HEK293T (cell line): ENCODE results near the gene MICU2.

Experiments used
- ARNT ChIP-seq: fragments of 450-650 bp; IDR thresholded peaks from 2 replicates; pipeline ENCODE4 v1.6.1; 2017; ENCODE audit warnings: mild to moderate bottlenecking
- BHLHE40 ChIP-seq: fragments of 450-650 bp; IDR thresholded peaks from 2 replicates; pipeline ENCODE4 v1.6.1; 2016; ENCODE audit warnings: mild to moderate bottlenecking, moderate library complexity, borderline replicate concordance
- CTBP1 ChIP-seq: fragments of 450-650 bp; IDR thresholded peaks from 2 replicates; pipeline ENCODE4 v1.6.1; 2016; ENCODE audit warnings: borderline replicate concordance
- ELF4 ChIP-seq: fragments of 450-650 bp; IDR thresholded peaks from 2 replicates; pipeline ENCODE4 v1.6.1; 2017; ENCODE audit warnings: antibody characterized with exemption
- FOXA1 ChIP-seq: fragments of 450-650 bp; IDR thresholded peaks from 2 replicates; pipeline ENCODE4 v1.6.1; 2016; ENCODE audit warnings: mild to moderate bottlenecking
- FOXK2 ChIP-seq: fragments of 450-650 bp; IDR thresholded peaks from 2 replicates; pipeline ENCODE4 v1.6.1; 2016; ENCODE audit warnings: mild to moderate bottlenecking
- FOXM1 ChIP-seq: fragments of 450-650 bp; IDR thresholded peaks from 2 replicates; pipeline ENCODE4 v1.6.1; 2017; ENCODE audit warnings: mild to moderate bottlenecking, borderline replicate concordance
- L3MBTL2 ChIP-seq: fragments of 450-650 bp; conservative IDR thresholded peaks from 2 replicates; pipeline ENCODE4 v1.6.1; 2016; ENCODE audit warnings: mild to moderate bottlenecking
- LEF1 ChIP-seq: fragments of 450-650 bp; IDR thresholded peaks from 2 replicates; pipeline ENCODE4 v1.6.1; 2017; ENCODE audit warnings: mild to moderate bottlenecking, borderline replicate concordance
- PKNOX1 ChIP-seq: fragments of 450-650 bp; IDR thresholded peaks from 2 replicates; pipeline ENCODE4 v1.6.1; 2016
- SP1 ChIP-seq: fragments of 450-650 bp; IDR thresholded peaks from 2 replicates; pipeline ENCODE4 v1.6.1; 2017
- SUZ12 ChIP-seq: fragments of 450-650 bp; IDR thresholded peaks from 2 replicates; pipeline ENCODE4 v1.6.1; 2016; ENCODE audit warnings: mild to moderate bottlenecking
- TARDBP ChIP-seq: fragments of 450-650 bp; IDR thresholded peaks from 2 replicates; pipeline ENCODE4 v1.6.1; 2016
- ZNF384 ChIP-seq: fragments of 450-650 bp; IDR thresholded peaks from 2 replicates; pipeline ENCODE4 v1.6.1; 2016

- TF ChIP-seq SP1: no peak
- TF ChIP-seq BHLHE40: no peak
- no peak for TF ChIP-seq SUZ12
- TF ChIP-seq TARDBP: no peak
- TF ChIP-seq FOXA1: no peak
- TF ChIP-seq L3MBTL2: no peak
- no peak for TF ChIP-seq FOXK2
- no peak for TF ChIP-seq PKNOX1
- no peak for TF ChIP-seq LEF1
- TF ChIP-seq ARNT: no peak
- no peak for TF ChIP-seq CTBP1
- TF ChIP-seq FOXM1: no peak
- no peak for TF ChIP-seq ELF4
- no peak for TF ChIP-seq ZNF384
Measured at GRCh38 chr13:21458813-21459701, 144.9 kb downstream of the MICU2 start, which contains the start of gene ZDHHC20.
